ENCODE results near the gene CRELD1.

GRCh38 chr3:9951598-9951961 lies 17.9 kb downstream of the CRELD1 start:
- TF ChIP-seq EZH2 (IDR thresholded peaks at IDR 0.05; ENCODE audit: borderline replicate concordance, low read depth, low read length, poor library complexity, severe bottlenecking) = no peak
- TF ChIP-seq CTCF (conservative IDR thresholded peaks at IDR 0.05; ENCODE audit: low read depth, low read length) = no peak

Data from A673 (cell line).